HCT116 (cell line): ENCODE data around the gene ZNF628. TPM values are rescaled to one million over a fixed set of nuclear protein-coding genes. Genes with fewer than 3 reads are reported as not detected.

Experiments
- ATAC-seq: fragments of 200-7000 bp; cut with Tn5 transposase; 2 replicates; pipeline ENCODE4 v1.9.1; 2020; ENCODE audit warnings: mild to moderate bottlenecking, moderate library complexity
- BruUV-seq: library from RNA; stranded (reverse); fragments of 400-500 nt; replicated peaks from 2 replicates; lab custom pipeline; 2021; lab: Mats Ljungman, UMichigan
- CTCF ChIA-PET: fragments of 300-600 bp; sonication (Branson Sonifier 250); formaldehyde crosslinking; loops from one replicate; lab custom pipeline; 2021; ENCODE audit warnings: antibody characterized with exemption; lab: Charles Lee
- POLR2A ChIA-PET: fragments of 300-600, 350-600 bp; sonication (Branson Sonifier 250); formaldehyde crosslinking; loops from one replicate; lab custom pipeline; 2021; ENCODE audit warnings: antibody characterized with exemption; lab: Charles Lee
- RAD21 ChIA-PET, 2 experiments: fragments of 300-600 bp; sonication (Branson Sonifier 250); formaldehyde crosslinking; loops; one replicate each; lab custom pipeline; 2023; ENCODE audit warnings: low total read pairs in 2 of 2; ENCODE audit not compliant: uncharacterized antibody in 2 of 2, unreplicated experiment in 2 of 2, low non-redundant PET in 1 of 2; lab: Charles Lee
- DNase-seq: peaks from one replicate; pipeline ENCODE4 v3.0.0-alpha.2; 2010; ENCODE audit warnings: low read depth, low spot score
- H2AFZ ChIP-seq: fragments of 200-600 bp; shearing (Covaris generic), sonication (generic); 2 replicates; pipeline ENCODE4 v1.6.1; 2017; ENCODE audit warnings: low read depth, mixed run types, mixed read lengths, antibody characterized with exemption, low read length; ENCODE audit not compliant: poor library complexity, severe bottlenecking
- H3K27ac ChIP-seq: 2 replicates; pipeline ENCODE4 v1.5.1; 2012; ENCODE audit warnings: low read depth, low read length
- H3K27me3 ChIP-seq: fragments of 200-600 bp; sonication (generic); 2 replicates; pipeline ENCODE4 v1.6.1; 2016; ENCODE audit warnings: mixed run types, low read length, mixed read lengths; ENCODE audit not compliant: insufficient read depth
- H3K36me3 ChIP-seq, 2 experiments: fragments of 200-500 bp in 1 of 2; fragments of 200-600 bp in 1 of 2; sonication (Bioruptor generic) in 1 of 2; sonication (generic) in 1 of 2; 2 replicates each; pipeline versions ENCODE4 v1.5.1 to v1.6.1; 2014 to 2016; ENCODE audit warnings: low read length in 2 of 2, inconsistent platforms in 1 of 2, mixed read lengths in 1 of 2, mixed run types in 1 of 2; ENCODE audit not compliant: insufficient read depth in 2 of 2, control insufficient read depth in 1 of 2
- H3K4me1 ChIP-seq, 2 experiments: fragments of 200-600 bp in 1 of 2; sonication (generic) in 1 of 2; 2 replicates each; pipeline versions ENCODE4 v1.5.1 to v1.6.1; 2012 to 2017; ENCODE audit warnings: low read length in 2 of 2, inconsistent platforms in 1 of 2, mild to moderate bottlenecking in 1 of 2, mixed read lengths in 1 of 2, mixed run types in 1 of 2, moderate library complexity in 1 of 2; ENCODE audit not compliant: insufficient read depth in 2 of 2, control insufficient read depth in 1 of 2
- H3K4me2 ChIP-seq: fragments of 200-600 bp; sonication (generic); 2 replicates; pipeline ENCODE4 v1.6.1; 2017; ENCODE audit warnings: mixed run types, low read length, mixed read lengths
- H3K4me3 ChIP-seq, 2 experiments: fragments of 200-600 bp in 1 of 2; sonication (generic) in 1 of 2; replicated peaks in 1 of 2; 2 replicates each; pipeline ENCODE4 v1.5.1; 2011 to 2016; ENCODE audit warnings: low read length in 2 of 2, control low read depth in 1 of 2, low read depth in 1 of 2, mild to moderate bottlenecking in 1 of 2, mixed read lengths in 1 of 2, mixed run types in 1 of 2
- H3K79me2 ChIP-seq: fragments of 200-600 bp; sonication (generic); 2 replicates; pipeline ENCODE4 v1.6.1; 2017; ENCODE audit warnings: mild to moderate bottlenecking, mixed run types, low read length, moderate library complexity, mixed read lengths; ENCODE audit not compliant: insufficient read depth
- H3K9ac ChIP-seq: fragments of 200-600 bp; sonication (generic); 2 replicates; pipeline ENCODE4 v1.6.1; 2016; ENCODE audit warnings: low read length, mixed read lengths
- H3K9me2 ChIP-seq: fragments of 200-600 bp; sonication (generic), shearing (Covaris generic); 2 replicates; pipeline ENCODE4 v1.6.1; 2017; ENCODE audit warnings: mixed run types, mild to moderate bottlenecking, moderate library complexity; ENCODE audit not compliant: insufficient read depth
- H3K9me3 ChIP-seq, 2 experiments: fragments of 200-500 bp in 1 of 2; fragments of 200-600 bp in 1 of 2; sonication (Bioruptor generic) in 1 of 2; sonication (generic) in 1 of 2; 2 replicates each; pipeline ENCODE4 v1.6.1; 2014 to 2017; ENCODE audit warnings: low read length in 2 of 2, mixed read lengths in 2 of 2, inconsistent platforms in 1 of 2, low read depth in 1 of 2, mild to moderate bottlenecking in 1 of 2, mixed run types in 1 of 2, moderate library complexity in 1 of 2; ENCODE audit not compliant: control insufficient read depth in 1 of 2, insufficient read depth in 1 of 2
- H4K20me1 ChIP-seq: fragments of 200-600 bp; sonication (generic), shearing (Covaris generic); 2 replicates; pipeline ENCODE4 v1.6.1; 2017; ENCODE audit warnings: mixed run types, mild to moderate bottlenecking, moderate library complexity; ENCODE audit not compliant: insufficient read depth
- ATF3 ChIP-seq: IDR thresholded peaks from 2 replicates; pipeline ENCODE4 v1.6.1; 2012
- CTCF ChIP-seq, 3 experiments: fragments of 200-600 bp in 1 of 3; sonication (generic) in 1 of 3; IDR thresholded peaks in 2 of 3; conservative IDR thresholded peaks in 1 of 3; 2 replicates each; pipeline ENCODE4 v1.5.1; 2012 to 2017; ENCODE audit warnings: low read depth in 2 of 3, low read length in 2 of 3, antibody characterized with exemption in 1 of 3, borderline replicate concordance in 1 of 3, control low read depth in 1 of 3, mild to moderate bottlenecking in 1 of 3, mixed read lengths in 1 of 3, mixed run types in 1 of 3, moderate library complexity in 1 of 3; ENCODE audit not compliant: insufficient read depth in 1 of 3
- EGR1 ChIP-seq: IDR thresholded peaks from 2 replicates; pipeline ENCODE4 v1.6.1; 2012; ENCODE audit warnings: low read depth
- EZH2 ChIP-seq: fragments of 200-600 bp; sonication (generic); IDR thresholded peaks from 2 replicates; pipeline ENCODE4 v1.6.1; 2017; ENCODE audit warnings: antibody characterized with exemption, mixed run types
- FOSL1 ChIP-seq: IDR thresholded peaks from 2 replicates; pipeline ENCODE4 v1.6.1; 2012; ENCODE audit warnings: low read depth
- POLR2AphosphoS5 ChIP-seq: IDR thresholded peaks from 2 replicates; pipeline ENCODE4 v1.6.1; 2011; ENCODE audit warnings: mild to moderate bottlenecking, low read depth, low read length, moderate library complexity
- TCF7L2 ChIP-seq: IDR thresholded peaks from 2 replicates; pipeline ENCODE4 v1.7.0; 2011; ENCODE audit warnings: borderline replicate concordance, inconsistent platforms; ENCODE audit not compliant: insufficient read depth, insufficient read length; ENCODE audit errors: extremely low read depth
- intact Hi-C: fragments of 100-400 bp; cut with micrococcal nuclease; formaldehyde crosslinking; loops from 2 replicates; pipeline ENCODE4 v1.10.0; 2022
- total RNA-seq: library from RNA; stranded (reverse); gene quantifications from one replicate; pipeline ENCODE4 v1.2.1, GENCODE V29; 2021; ENCODE audit not compliant: unreplicated experiment

Gene ZNF628
- total RNA-seq, 1 experiment from 2014 or later, result 14.9 TPM

- POLR2A ChIA-PET, result interaction anchor here (1.2 kb wide), 1 partner anchor 9 kb away, joined by 4 read pairs; the partner anchor contains the start of gene NAT14
- H2AFZ ChIP-seq, result no peak overlapping the region
- BruUV-seq, result no TSS peak
Measured at GRCh38 chr19:55493645-55494171, 17.3 kb downstream of the ZNF628 start.

More at GRCh38 chr19:55493645-55494171, 17.3 kb downstream of the ZNF628 start:
- TF ChIP-seq ATF3 (no peak), POLR2AphosphoS5 (no peak), FOSL1 (no peak), EZH2 (no peak), TCF7L2 (no peak), CTCF (IDR thresholded peaks at IDR 0.05 in 2 of 3, conservative IDR thresholded peaks at IDR 0.05 in 1 of 3; ENCODE audit: borderline replicate concordance in 1 of 3, insufficient read depth in 1 of 3, low read depth in 2 of 3, low read length in 2 of 3) (no peak), EGR1 (no peak)
- Histone ChIP-seq H4K20me1 (no peaks in the 10 kb centered on the region), H3K27ac (no peak overlapping the region), H3K4me2 (no peak overlapping the region), H3K79me2 (no peaks in the 10 kb centered on the region), H3K27me3 (no peaks in the 10 kb centered on the region), H3K9me3 (no peaks in the 10 kb centered on the region), H3K9me2 (no peaks in the 10 kb centered on the region), H3K9ac (no peak overlapping the region), H3K4me3 (no peak overlapping the region), H3K36me3 (no peaks in the 10 kb centered on the region), H3K4me1 (peaks cover 0 to 8% of the 10 kb centered on the region in 2 experiments; a peak in 1 of 4 replicates)
- CTCF ChIA-PET, result interaction anchor here (2.0 kb wide), 1 partner anchor 10 kb away, joined by 5 read pairs; no protein-coding TSS in a partner anchor
- no peak for DNase-seq
- intact Hi-C loops, result no loop called here
- RAD21 ChIA-PET, result no interaction called here
- ATAC-seq, result no peak
